ENCODE results near the gene ABCD1.

ABCD1 gene

DNA sequence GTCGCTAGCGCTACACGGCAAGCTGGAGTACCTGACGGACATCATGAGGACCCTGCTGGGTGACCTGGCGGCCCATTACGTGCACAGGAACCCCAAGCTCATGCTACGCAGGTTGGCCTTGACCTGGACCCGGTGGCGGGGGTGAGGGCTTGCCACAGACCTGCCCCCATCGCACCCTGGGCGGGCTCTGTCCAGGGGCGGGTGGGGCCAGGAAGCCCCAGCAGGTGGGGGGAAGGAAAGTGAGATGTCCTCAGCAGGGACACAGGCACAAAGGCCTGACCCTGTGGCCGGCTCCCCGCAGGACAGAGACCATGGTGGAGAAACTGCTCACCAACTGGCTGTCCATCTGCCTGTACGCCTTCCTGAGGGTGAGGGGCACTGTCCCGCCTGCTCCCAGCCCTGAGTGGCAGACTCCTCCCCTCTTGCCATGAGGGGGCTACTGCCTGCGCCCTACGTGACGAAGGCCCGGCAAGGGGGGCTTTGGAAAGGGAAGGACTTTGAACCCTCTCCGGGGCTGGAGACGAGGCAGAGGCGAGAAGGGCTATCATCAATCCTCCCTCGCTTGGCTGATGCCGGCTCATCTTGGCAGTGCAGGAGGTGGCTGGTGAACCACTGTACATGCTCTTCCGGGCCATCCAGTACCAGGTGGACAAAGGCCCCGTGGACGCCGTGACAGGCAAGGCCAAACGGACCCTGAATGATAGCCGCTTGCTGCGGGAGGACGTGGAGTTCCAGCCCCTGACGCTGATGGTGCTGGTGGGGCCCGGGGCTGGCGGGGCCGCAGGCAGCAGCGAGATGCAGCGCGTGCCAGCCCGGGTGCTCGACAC is 50.9 kb downstream of the ABCD1 start:
- no peak for DNase-seq

DNA sequence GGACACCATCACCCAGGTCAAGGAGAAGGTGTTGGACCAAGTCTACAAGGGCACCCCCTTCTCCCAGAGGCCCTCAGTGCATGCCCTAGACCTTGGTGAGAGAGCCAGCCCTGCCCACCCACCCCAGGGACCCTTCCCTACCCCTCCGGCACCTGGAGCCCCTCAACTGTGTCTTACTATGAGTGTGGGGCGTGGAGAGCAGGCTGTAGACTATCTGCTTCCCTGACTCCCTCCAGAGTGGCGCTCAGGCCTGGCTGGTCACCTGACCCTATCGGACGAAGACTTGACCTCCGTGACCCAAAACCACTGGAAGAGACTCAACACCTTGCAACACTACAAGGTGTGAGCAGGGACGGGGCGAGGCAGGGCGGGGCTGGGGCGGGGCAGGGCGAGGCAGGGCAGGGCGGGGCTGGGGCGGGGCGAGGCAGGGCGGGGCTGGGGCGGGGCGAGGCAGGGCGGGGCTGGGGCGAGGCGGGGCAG is 51.5 kb downstream of the ABCD1 start:
- DNase-seq = no peak

DNA sequence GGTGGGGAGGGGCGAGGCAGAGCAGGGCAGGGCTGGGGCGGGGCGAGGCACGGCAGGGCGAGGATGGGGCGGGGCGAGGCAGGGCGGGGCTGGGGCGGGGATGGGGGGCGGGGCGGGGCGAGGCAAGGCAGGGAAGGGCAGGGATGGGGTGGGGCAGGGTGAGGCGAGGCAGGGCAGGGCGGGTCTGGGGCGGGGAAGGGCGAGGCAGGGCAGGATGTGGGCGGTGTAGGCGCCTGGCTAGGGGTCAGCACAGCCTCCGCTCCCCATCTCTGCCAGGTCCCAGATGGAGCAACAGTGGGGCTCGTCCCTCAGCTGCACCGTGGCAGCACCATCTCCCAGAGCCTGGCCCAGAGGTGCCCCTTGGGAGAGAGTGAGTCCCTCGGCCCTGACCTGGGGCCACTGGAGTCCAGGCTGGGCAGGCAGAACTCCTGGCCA is 52.0 kb downstream of the ABCD1 start:
- DNase-seq = no peak

DNA sequence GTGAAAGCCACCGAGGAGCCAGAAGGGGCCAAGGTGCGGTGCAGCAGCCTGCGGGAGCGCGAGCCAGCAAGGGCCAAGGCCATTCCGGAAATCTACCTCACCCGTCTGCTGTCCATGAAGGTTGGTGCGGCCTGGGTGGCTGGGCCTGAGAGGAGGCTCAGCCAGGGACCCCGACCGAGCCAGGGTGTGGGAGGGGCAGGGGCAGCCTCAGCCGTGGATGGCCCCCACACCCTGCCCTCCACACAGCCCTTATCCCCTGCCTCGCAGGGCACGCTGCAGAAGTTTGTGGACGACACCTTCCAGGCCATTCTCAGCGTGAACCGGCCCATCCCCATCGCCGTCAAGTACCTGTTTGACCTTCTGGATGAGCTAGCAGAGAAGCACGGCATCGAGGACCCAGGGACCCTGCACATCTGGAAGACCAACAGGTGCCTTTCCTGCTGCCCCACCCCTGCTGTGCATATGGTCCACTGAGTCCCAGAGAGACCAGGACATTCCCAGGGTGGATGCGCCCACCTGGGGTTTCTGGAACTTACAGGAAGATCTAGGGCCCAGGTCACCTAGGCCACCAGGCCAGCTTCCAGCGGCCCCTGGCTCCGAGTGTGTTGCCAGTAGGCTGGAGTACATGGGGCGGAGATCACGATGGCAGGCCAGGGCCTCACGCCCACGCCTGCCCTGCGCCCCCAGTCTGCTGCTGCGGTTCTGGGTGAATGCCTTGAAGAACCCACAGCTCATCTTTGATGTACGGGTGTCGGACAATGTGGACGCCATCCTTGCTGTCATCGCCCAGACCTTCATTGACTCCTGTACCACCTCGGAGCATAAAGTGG is 52.8 kb downstream of the ABCD1 start:
- no peak for DNase-seq

DNA sequence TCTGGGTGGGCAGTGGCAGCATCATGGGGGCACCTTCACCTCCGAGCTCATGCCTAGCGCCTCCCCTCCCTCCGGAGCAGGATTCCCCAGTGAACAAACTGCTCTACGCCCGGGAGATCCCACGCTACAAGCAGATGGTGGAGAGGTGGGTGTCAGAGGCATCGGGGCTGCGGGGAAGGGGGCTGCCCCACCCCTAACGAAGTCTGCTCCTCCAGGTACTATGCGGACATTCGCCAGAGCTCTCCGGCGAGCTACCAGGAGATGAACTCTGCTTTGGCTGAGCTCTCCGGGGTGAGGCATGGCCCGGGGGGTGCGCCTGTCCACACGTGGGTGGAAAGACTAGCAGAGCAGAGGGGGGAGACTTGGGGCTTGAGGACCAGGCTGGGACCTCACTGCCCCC is 53.5 kb downstream of the ABCD1 start:
- DNase-seq = no peak

DNA sequence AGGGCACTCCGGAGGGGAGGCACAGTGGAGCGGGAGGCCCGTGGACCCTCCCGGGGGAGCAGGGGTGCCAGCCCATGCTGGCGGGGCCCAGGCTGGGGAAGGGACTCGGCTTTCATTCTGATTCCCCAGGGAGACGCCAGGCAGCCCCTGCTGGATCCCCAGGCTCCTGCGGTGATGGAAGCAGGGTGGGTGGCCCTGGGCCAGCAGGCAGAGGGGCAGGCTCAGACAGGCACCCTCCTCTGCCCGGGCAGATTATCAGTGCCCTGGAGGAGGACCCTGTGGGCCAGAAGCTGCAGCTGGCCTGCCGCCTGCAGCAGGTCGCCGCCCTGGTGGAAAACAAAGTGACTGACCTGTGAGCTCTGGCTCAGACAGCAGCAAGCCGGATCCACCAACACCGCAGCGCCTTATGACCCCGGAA is 54.0 kb downstream of the ABCD1 start:
- DNase-seq = no peak

DNA sequence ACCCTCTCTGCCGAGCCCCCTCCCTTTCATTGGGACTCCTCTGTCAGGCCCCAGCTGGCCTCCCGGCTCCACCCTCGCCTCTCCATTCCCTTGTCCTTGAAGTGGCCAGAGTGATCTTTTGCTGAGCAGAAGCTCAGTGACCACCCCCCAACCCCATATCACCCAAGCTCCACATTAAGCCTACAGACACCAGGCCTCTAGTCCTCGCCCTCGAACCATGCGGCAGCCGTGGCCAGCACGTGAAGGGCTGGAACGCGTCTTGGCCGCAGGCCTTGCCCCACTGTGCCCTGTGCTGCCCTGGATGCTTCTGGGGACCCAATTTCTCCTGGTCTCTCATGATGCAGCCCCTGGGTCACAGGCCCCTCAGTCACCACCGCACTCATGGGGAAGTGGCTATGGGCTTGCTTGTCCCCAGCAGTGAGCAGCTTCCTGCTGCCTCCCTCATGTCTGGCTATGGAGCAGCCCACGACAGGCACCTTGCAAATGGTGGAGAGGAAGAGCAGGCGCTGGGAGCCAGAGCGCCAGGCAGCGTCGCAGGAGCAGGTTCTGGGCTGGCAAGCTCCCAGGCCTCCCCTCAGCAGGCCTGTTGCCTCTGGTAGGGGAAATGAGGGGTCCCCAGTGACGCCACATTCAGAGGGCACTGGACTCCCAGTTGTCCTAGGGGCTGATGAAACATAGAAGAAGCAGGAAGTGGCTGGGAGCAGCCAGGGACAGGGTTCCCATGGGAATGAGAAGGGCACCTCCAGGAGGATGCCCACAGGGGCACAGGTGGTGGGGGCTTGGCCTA is 55.4 kb downstream of the ABCD1 start:
- no peak for DNase-seq

DNA sequence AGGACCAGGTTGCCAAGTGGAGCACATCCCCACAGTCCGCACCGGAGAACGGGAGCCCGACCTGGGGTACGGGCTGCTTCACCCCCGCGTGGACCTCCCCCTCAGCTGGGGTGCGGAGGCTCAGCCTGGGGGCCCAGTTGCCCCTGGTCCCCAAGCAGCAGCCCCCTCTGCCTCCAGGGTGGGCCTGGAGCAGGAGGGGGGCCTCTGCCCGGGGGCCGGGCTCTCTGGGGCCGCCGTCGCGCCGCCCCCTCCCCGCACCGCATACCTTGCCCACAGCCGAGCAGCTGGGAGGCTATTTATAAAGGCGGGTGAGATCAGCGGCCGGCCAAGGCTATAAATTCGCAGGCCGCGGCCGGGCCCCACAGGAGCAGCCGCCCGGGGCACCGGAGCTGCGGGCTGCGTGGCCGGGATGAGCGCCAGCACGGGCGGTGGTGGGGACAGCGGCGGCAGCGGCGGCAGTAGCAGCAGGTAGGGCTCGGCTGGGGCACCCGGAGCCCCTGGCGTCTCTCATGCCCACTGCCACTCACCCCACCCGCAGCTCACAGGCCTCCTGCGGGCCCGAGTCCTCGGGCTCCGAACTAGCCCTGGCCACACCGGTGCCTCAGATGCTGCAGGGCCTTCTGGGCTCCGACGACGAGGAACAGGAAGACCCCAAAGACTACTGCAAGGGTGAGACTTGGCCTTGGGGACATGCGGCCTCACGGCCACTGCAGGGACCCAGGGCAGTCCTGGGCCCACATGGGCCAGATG is 56.2 kb downstream of the ABCD1 start, which contains the start of gene SRPK3:
TSS of gene SRPK3 (plus strand) at position 364 of the 750 bp plus-strand sequence. CDS start at position 410, 46 bp downstream.
- DNase-seq = no peak

DNA sequence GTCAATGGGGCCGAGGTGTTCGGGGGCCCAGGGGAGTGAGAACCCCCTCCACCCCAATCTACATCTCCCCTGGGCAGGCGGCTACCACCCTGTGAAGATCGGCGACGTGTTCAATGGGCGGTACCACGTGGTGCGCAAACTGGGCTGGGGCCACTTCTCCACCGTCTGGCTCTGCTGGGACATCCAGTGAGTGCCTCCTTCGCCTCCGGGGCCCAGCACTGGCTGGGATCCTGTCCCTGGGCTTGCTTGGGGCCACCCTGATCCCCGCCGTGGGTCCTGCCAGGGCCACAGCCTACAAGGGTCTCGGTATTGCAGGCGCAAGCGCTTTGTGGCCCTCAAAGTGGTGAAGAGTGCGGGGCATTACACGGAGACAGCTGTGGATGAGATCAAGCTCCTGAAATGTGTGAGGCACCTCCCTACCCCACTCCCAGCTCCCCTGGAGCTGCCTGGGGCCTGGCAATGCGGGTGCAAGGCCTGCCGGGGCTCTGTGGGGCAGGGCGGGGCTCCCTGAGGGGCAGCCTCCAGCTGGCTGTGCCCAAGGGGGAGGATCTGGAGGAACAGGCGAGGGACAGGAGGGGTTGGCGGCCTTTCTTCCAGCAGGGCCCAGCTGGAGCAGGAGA is 56.9 kb downstream of the ABCD1 start:
- no peak for DNase-seq

DNA sequence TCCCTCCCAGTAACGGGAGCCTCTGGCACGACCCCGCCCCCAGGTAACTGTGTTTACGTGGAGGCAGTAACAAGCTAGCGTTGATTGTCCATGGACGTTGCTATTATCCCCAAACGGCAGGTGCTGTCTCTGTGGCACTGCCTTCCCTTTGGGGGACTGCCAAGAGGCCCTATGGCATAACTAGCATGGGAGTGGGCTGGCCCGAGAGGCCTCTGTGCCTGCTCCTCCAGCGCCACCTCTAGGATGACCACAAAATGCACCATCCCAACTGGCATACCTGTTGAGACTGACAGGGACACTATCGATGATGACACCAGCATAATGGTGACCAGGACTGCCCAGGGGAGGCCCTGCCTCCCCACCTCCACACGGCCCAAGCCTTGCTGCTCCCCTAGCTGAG is 57.7 kb downstream of the ABCD1 start:
- no peak for DNase-seq

DNA sequence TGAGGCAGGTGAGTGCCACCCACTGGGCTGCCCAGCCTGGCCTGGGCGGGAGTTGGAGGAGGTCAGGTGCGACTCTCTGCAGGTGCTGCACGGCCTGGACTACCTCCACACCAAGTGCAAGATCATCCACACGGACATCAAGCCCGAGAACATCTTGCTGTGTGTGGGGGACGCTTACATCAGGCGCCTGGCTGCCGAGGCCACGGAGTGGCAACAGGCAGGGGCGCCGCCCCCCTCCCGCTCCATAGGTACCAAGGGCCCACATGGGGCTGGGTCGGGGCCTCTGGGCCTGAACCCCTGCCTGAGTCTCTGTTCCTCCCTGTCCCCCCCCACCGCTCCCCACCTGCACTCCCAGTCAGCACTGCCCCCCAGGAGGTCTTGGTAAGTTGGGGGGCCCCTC is 58.2 kb downstream of the ABCD1 start:
- DNase-seq = no peak

DNA sequence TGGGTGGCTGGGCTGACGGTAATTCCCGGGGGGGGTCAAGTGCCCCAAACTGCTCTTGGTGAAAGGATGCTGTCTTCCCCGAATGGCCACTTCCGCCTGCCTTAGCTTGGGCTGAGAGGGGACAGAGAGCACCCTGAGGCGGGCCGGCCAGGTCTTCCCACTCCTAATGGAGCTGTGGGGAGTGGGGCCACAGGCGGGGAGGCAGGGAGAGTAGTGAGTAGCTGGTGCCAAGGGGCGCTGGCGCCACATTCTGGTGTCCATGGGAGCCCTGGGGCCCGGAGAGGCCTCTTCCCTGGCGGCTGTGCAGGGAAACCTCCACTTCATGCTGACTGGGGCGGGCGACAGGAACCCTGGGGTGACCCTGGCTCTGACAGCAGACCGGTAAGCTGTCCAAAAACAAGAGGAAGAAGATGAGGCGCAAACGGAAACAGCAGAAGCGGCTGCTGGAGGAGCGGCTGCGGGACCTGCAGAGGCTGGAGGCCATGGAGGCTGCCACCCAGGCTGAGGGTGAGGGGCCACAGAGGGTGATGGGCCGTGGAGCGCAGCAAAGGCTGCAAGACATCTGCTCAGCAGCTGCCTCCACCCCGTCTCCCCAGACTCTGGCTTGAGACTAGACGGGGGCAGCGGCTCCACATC is 58.8 kb downstream of the ABCD1 start:
- DNase-seq = no peak

DNA sequence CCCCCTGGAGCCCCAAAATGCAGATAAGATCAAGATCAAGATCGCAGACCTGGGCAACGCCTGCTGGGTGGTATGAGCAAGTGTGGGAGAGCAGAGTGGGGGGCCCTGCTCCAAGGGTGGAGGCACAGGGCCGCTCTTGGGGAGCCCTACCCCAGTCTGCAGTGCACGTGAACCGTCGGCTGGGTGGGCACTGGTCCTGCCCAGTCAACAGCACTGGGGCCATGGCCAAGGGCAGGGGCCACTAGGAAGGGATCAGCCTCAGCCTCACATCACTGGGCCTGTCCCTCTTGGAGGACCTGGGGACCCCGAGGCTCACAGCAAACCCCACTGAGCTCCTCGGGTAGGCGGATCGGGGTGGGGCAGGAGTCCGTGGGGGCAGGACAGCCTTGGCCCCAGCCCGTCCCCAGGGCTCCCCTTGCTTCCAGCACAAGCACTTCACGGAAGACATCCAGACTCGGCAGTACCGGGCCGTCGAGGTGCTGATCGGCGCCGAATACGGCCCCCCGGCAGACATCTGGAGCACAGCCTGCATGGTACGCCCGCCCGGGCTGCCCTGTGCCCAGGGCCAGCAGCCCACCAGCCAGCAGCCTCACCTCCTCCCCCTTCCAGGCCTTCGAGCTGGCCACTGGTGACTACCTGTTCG is 59.8 kb downstream of the ABCD1 start:
- DNase-seq = no peak

DNA sequence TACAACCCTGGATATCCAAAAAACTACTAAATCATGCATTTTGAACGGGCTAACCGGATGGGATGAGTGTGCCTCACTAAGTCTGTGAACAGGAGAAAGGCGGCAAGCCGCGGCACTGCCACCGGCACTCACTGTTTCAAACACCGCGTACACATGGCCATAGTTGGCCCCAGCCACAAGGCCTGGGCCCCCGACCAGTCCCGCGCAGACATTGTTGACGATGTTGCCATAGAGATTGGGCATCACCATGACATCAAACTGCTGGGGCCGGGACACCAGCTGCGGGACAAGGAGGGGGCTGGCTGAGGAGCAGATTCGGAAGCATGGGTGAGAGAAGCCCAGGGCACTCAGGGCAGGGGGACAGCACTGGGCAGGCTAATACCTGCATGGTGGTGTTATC is 62.0 kb downstream of the ABCD1 start:
- no peak for DNase-seq

DNA sequence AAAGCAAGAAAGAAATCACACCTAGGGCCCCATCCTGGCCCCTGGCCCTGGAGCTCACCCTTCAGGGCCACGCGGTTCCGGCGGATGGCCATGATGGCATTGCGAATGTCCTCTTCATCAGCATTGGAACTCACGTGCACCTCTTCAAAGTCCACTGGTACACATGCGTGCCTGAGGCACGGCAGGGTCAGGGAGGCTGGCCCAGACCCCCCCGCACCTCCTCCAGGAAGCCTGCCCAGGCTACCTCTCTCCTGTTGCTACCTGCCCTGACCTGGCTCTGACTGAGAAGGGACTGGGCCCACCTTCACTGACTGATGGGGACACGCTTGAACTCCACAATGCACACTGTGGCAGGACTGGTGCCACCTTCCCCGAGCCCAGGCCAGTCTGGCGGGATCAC is 65.0 kb downstream of the ABCD1 start:
- no peak for DNase-seq

DNA sequence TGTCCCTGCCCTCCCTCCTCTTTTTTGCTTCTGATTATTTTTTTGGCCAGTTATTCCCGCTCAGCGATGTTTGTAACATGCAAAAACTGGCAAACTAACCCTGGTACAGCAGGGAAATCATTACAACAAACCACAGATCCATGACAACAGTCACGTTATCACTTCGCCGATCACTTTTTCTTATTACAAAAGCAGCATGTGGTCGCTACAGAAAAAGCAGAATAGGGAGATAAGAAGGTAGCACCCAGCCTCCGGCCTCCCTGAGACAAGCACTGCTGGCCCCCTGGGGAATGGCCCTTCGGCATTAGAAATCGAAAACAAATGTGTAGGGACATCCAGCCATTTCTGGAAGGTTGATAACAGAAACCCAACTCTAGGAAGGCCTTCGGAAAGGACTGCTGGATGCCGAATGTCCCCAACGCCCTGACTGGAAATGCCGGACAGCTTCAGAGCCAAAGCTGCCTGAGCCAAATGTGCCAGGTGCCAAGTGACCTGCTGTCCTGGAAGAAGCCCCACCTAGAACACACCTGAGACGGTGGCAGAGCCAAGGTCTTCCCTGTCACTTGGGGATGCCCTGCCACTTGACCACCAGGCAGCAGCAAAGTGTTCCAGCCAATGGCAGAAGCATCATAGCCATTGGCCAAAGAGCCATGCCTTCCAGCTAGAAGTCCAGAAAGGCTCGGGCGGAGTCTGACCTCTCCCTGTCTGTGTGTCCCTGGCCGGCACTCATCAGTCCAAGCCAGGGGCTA is 66.6 kb downstream of the ABCD1 start:
- no peak for DNase-seq

DNA sequence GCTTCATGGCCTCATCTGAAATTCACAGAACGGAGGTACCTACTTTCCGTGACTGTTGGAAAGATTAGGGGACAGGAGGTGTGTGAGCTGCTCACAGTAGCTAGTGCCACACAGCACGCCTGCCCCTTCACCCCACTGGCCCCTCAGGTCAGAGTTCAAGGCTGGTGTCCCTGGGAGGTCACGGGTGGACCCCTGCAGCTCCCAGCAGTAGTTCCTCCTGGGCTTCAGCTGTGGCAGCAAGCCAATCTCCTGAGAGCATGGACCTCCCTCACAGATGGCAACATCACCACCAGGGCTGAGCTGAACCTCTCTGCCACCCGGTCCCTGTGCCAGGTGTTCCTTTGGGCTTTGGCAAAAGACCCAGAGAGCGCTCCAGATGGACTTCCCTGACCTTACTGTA is 67.7 kb downstream of the ABCD1 start:
- no peak for DNase-seq

DNA sequence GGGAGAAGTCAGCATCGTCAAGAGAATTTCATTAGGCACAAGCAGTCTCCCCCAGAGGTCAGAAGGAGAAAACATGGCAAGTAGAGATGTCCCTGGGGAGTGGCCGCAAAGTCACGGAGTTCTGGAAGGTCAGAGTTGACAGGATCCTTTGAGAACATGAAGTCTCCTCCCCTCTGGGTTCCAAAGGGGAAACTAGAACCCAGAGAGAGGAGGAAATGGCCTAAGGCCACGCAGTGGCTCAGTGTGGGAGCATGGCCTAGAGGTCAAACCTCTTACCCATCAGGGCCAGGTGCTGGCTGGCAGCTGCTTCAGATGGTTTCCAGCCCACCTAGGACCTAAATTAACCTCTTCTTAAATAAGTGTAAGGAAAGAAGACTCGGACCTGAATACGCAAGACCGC is 68.6 kb downstream of the ABCD1 start:
- no peak for DNase-seq

Measured in amniotic stem cell (primary cell).